ENCODE measurements around the gene EIF3I.

Gene EIF3I

DNA sequence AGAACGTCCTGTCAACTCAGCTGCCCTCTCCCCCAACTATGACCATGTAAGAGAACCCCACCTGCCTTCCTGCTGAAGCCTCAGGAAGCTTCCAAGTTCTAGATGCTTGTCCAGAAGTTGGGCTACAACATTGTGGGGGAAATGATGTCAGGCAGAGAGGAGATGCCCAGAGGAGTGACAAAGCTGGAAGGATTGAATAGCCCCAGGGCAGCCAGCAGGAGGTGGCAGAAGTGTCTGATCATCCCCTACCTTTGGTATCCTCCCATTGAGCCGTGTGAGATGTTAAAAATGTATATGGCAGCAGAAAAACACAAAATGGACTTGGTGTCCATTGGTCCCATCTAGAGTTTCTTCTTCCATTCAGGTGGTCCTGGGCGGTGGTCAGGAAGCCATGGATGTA is 6.6 kb downstream of the EIF3I start:
- DNase-seq (ENCODE audit: extremely low spot score, insufficient read length, low read depth) (no peak), FAIRE-seq (no peak)

DNA sequence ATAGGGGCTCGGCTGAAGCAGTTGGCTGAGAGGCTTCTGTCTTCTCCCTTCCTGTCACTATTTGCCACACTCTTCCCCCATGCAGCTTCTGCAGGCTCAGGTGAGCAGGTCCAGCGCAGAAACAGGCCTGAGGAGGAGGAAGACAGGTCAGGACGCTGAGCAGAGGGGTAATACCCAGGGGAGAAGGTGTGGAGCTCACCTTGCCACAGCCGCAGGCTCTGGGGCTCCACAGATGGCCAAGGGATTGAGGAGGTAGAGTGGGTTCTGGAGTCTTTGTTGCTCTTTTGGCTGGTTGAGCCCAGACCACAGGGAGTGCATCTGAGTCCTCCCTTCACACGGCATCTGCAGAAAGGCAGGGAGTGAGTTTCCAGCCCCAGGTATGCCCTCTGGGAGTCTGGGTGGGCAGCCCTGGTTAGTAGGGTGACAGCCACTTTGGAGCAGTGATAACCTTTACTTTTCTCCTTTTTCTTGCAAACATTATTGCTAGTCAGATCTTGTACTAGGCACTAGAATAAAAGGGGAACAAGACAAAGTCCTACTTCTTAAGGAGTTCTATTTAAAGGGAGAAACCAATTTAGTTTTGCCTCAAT is 9.7 kb downstream of the EIF3I start:
- FAIRE-seq, result no peak
- DNase-seq (ENCODE audit: extremely low spot score, insufficient read length, low read depth), result no peak

DNA sequence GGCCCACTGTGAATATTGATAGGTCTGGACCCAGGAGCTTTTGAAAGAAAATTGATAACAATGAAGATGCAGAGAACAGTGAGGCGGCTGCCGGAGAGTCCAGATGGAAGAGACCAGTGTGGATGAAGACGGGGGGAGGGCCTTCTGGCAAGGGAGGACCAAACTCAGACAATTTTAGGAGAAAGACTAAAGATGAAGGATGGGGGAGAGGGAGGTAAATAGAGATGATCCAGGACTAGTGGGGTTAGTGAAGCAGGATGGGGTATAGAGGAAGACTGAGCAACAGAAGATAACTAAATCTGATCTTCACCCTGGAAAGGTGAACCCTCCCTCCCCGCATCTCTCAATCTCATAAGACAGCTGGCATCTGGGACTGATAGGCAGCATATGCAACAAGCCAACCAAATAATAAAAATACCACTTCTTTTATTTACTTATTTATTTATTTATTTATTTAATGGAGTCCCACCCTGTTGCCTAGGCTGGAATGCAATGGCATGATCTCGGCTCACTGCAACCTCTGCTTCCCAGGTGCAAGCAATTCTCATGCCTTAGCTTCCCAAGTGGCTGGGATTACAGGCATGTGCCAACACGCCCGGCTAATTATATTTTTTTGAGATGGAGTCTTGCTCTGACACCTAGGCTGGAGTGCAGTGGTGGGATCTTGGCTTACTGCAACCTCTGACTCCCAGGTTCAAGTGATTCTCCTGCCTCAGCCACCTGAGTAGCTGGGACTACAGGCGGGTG is 10.5 kb downstream of the EIF3I start:
- FAIRE-seq (no peak), DNase-seq (ENCODE audit: extremely low spot score, insufficient read length, low read depth) (no peak)

DNA sequence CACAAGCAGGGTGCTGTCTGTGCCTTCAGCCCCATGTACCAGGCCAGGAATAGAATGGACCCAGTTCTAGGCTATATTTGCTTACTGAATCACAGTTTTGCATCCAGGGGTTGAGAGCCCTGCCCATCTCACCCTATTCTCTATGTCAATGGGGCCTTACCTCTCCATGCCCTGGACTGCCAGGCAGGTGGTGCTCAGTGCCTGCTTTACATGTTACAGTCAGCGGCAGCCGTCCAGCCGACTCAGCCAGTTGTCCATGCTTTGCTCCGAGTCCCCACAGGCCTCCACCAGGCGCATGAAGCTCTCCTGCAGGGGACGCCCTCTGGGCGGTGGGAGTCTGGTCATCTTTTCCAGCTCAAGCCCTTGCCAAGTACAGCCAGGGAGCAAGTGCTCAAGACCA is 12.6 kb downstream of the EIF3I start:
- DNase-seq (ENCODE audit: extremely low spot score, insufficient read length, low read depth) (no peak), FAIRE-seq (no peak)

DNA sequence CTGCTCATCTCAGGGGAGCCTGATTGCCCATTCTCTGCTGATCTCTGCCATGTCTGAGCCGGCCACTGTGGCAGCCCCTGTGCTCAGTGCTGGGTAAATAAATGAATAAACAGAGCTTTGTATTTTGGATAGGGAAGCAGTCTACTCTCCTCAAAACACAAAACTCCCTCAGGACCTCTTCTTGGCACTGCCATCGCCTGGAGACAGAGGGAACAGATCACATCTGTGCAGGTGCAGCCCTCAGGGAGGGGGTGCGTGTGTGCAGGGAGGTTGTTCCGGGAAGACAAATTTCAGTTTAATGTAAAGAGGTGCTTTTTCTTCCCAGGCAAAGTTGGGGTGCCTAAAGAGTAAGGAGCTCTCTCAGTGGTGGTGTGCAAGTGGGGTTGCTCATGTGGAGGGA is 17.1 kb downstream of the EIF3I start:
- FAIRE-seq, result no peak
- DNase-seq (ENCODE audit: extremely low spot score, insufficient read length, low read depth), result no peak

DNA sequence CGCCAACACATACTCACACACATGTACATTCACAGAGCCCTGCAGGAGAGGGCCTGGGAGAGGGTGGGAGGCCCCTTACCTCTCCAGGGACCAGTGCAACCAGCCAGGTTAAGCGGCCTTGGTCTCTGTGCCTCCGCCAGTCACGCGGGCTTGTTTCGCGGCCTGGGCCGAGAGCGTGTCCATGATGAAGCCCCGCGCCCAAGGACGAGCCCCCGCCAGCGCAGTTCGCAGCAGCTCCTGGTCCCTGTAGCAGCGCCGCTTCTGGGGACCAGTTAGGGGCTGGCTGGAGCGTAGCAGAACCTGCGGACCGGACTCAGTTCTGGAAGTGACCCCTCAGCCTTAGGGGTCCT is 17.6 kb downstream of the EIF3I start:
- DNase-seq (ENCODE audit: extremely low spot score, insufficient read length, low read depth) (no peak), FAIRE-seq (no peak)

DNA sequence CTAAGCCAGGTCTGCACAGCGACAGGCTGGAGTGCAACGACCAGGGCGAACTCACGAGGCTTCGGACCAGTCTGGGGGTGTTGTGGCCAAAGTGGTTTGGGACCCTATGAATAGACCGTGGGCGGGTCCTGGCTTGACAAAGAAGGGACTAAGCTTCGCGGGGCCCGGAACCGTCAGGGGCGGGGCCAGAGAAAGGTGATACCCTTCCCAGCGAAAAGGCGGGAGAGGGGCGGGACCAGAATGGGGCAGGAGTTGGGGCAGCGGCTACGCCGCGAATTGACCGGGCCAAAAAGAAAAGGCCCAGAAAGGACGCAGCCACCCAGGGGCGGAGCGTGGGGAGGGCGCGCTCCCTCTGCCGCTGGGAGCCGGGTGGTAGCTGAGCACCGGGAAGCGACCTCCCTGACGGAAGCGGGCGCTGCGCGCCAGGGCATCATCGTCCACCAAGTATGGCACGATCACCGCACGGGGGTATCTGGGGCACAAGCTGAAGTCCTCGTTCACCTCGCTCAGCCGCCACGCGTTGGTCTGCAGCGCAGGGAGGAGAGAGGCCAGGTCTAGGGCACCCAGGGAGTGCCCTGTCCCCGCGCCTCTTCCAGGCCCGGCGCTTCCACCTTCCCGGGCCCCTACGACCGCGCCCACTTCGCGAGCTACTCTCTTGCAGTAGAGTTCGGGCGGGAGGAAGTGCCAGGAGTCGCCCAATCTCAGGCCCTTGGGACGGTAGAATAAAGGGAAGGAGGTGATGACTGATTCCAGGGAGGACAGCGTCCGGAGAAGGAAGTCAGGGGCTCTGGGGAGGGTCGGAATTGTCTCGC is 18.1 kb downstream of the EIF3I start:
- FAIRE-seq (peak; percentile 88), DNase-seq (ENCODE audit: extremely low spot score, insufficient read length, low read depth) (no peak)

DNA sequence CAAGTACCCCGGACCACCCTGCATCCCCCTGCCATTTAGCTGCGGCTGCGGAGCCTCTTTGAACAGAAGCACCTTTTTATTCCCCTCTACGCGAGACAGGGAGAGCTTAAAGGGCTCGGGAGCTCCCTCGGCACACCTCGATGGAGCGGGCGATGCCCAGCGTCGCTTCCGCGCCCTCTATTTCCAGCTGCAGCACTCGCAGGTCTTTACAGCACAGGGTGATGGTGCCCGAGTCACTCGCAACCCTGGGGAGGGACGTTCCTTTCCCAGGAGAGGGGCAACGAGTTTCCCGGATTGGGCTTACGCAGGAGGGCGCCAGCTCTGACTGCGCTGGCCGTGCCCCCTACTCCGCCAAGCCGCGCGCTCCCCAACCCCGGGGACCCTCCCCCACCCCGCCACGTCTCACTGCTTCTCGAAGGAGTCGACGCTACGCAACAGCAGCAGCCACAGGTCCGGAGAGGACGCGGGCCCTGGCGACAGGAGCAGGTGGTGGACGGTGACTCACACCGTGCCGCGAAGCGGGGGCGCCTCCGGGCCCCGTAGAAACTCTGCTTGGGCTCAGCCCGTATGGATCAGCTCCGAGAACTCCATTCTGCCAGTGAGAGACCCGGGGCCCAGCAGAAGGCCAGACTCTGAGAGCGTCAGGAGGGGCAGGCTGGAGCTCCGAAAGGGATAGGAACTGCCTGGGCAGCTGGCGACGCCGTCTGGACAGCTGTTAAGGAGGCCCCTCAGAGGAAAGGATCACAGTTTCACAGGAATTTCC is 19.0 kb downstream of the EIF3I start:
- DNase-seq (ENCODE audit: extremely low spot score, insufficient read length, low read depth) (no peak), FAIRE-seq (peak; percentile 63)

DNA sequence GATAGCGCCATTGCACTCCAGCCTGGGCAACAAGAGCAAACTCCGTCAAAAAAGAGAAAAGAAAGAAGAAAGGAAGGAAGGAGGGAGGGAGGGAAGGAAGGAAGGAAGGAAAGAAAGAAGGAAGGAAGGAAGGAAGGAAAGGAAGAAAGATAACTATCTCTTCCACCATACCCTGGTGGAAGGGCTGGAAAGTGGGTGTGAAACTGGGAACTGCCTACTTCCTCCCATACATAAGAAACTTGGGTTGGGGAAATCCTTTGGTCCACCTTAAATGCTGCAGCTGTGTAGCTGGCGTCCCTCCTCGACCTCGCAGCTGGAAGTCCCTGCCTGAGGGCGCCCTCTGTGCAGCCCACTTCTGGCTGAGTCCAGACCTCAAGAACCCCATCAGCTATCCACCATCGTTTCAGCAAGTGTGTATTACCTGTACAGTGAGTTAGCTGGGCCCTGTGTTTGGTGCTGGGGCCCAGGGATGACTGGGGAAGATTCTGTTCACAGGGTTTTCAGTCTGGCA is 20.2 kb downstream of the EIF3I start:
- DNase-seq (ENCODE audit: extremely low spot score, insufficient read length, low read depth) (no peak), FAIRE-seq (peak; percentile 69)

DNA sequence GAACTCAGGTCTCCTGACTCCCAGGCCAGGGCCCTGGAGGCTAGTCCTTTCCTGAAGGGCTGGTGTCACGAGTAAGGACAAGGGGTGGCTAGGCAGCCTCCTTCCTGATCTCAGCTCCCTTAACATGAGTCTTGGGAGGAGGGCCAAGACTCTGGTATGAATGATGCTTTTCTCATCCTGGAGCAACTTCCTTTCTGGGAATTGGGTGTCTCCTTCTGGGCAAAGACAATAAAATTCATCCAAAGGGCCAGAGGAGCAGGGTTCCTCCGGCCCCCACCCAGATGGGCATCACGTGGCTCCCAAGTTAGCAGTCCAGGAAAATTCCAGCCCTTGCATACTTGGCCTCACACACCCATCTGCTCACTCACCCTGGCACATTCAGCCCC is 24.7 kb downstream of the EIF3I start, which contains the start of gene FAM167B:
Gene FAM167B, plus strand, starts transcription at position 335 of the 386 bp plus-strand sequence. CDS start 200 bp downstream, outside the sequence.
- DNase-seq (ENCODE audit: extremely low spot score, insufficient read length, low read depth) (no peak), FAIRE-seq (no peak)

DNA sequence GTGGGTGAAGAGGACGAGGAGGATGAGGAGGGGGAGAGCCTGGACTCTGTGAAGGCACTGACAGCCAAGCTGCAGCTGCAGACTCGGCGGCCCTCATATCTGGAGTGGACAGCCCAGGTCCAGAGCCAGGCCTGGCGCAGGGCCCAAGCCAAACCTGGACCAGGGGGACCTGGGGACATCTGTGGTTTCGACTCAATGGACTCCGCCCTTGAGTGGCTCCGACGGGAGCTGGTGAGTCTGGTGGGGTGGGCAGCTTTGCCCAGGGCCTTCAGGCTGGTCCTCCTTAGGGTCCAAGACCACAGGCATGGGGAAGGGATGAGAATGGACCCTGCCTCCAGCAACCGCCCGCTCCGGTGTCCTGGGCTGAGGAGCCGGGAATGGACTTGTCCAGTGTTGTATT is 25.2 kb downstream of the EIF3I start:
- FAIRE-seq, result no peak
- DNase-seq (ENCODE audit: extremely low spot score, insufficient read length, low read depth), result no peak

DNA sequence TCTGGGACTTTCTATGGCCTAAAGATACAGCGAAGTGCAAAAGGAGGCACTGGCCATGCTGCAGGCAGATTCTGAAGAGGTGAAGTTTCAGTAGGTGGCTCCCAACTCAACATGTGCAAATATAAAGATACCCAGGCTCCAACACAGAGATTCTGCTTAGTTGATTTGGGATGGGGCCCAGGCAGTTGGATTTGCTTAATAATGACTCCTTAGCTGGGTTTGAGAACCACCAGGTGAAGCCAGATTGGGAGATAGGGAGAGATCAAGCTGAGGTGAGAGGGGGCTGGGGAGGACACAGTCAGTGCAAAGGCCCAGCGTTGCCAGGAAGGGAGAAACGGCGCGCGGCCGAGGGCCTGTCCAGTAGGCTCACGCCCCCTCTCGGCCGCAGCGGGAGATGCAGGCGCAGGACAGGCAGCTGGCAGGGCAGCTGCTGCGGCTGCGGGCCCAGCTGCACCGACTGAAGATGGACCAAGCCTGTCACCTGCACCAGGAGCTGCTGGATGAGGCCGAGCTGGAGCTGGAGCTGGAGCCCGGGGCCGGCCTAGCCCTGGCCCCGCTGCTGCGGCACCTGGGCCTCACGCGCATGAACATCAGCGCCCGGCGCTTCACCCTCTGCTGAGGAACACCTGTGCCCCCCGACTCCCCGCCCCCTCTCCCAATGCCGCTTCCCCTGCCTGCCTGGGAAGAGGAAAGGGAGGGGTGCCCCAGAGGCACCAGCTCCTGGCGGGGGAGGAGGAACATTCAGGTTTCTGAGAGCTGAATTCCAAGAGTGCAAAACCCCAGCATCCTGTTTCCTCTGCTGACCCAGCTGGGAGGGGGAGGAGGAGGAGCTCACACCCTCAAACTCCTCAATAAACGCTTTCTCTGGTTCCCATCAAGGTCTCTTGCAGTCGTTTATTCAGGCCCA is 26.0 kb downstream of the EIF3I start:
- peak; percentile 74 for DNase-seq (ENCODE audit: extremely low spot score, insufficient read length, low read depth)
- FAIRE-seq, result peak; percentile 76

DNA sequence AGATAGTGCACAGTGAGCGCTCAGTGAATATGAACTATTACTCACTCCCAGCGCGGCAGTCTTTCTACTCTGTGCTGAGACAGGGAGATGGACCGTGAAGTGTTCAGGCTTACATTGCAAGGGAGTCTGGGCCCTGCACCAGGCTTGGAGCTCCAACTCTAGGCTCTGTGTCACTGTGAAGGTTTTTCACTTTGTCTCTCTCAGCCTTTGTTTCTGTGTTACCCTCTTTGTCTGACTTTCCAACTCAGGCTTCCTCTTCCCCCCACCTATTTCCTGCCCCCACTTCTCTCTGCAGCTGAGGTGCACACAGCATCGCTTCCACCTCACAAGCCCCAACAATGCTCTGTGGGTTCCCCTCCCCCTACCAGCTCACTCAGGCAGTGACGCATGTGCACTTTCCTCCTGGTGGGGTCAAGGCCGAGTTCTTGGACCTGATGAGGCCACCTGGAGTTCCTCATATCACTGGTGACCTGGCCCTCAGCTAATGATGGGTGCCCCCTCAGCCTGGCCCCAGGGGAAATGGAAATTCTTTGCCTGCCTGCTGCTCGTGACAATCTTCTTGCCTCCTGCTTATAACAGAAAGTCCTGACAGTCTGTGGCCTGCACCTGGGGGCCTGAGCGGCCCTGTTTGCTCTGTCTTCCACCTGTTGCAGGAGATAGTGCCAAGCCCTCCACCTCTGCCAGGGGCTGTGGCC is 27.8 kb downstream of the EIF3I start:
- DNase-seq (ENCODE audit: extremely low spot score, insufficient read length, low read depth) (peak; percentile 80), FAIRE-seq (peak; percentile 97)

DNA sequence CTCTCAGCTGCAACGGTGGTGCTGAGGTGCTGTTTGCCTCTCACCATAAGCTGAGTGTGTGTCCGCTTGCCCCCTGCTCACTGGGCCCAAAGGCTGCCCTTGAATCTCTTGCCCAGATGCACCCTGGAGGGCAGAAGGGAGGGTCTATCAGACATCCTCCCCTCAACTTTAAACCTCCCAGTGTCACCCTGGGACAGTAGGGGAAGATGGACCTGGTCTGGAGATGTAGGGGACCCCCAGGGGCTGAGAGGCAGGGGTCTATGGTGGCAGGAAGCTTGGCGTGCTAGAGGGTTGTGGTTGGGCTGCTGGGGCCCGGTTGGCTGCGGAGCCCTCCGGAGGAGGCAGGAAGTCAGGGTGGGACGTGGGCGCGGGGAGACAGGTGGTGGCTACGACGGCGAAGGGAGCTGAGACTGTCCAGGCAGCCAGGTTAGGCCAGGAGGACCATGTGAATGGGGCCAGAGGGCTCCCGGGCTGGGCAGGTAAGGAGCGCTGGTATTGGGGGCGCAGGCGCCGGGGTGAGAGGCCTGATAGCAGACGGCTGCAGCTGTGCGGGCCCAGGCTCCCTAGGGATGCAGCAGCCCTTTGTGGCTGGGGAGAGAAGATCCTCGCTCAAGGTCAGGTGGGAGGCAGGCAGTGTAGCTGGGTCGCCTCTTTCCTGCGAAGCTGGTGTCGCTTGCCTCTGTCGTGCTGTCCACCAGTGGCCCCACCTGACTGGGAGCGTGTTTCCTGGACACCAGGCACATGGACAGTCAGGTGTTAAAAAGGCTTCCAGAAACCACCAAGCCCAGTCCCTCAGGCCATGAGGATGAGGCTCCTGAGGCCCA is 28.9 kb downstream of the EIF3I start, which contains the start of gene LCK:
Gene LCK, plus strand, starts transcription at position 373 of the 824 bp plus-strand sequence. CDS start 23,065 bp downstream, outside the sequence.
- DNase-seq (ENCODE audit: extremely low spot score, insufficient read length, low read depth), result peak; percentile 39
- peak; percentile 77 for FAIRE-seq

DNA sequence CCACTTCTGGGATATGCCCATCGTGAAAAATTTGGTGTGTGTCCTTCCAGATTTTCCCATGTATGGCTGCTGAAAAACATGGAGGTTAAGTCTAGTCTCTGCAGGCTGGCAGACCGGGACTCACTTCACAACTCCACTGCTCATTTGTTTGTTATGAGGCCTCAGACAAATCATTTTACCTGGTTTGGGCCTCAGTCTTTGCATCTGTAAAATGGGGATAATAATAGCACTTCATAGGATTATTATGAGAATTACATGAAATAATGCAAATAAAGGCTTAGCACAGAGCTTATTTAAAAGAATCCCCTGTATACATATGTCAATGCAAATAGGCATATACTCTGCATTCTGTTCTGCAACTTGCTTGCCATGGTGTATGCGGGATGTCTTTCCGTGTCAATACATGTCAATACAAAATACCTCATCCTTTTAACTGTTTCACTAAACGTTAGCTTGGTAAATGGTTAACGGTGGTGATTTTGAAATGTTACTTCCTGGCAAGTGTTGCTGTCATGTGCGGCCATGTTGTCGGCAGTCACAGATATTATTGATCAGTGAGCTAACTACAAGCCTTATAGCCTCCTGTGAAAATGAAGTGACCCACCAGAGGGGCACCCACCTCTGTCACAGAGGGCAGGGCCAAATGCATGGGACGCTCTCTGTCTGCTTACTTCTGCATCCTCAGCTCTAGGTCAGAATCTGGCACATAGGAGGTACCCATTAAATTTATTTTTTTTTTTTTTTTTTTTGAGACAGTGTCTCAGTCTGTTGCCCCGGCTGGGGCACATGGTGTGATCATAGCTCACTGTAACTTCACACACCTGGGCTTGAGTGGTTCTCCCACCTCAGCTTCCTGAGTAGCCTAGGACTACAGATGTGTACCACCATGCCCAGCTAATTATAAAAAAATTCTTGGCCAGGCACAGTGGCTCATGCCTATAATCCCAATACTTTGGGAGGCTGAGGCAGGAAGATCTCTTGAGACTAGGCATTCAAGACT is 33.2 kb downstream of the EIF3I start:
- DNase-seq (ENCODE audit: extremely low spot score, insufficient read length, low read depth) (no peak), FAIRE-seq (peak; percentile 79)

DNA sequence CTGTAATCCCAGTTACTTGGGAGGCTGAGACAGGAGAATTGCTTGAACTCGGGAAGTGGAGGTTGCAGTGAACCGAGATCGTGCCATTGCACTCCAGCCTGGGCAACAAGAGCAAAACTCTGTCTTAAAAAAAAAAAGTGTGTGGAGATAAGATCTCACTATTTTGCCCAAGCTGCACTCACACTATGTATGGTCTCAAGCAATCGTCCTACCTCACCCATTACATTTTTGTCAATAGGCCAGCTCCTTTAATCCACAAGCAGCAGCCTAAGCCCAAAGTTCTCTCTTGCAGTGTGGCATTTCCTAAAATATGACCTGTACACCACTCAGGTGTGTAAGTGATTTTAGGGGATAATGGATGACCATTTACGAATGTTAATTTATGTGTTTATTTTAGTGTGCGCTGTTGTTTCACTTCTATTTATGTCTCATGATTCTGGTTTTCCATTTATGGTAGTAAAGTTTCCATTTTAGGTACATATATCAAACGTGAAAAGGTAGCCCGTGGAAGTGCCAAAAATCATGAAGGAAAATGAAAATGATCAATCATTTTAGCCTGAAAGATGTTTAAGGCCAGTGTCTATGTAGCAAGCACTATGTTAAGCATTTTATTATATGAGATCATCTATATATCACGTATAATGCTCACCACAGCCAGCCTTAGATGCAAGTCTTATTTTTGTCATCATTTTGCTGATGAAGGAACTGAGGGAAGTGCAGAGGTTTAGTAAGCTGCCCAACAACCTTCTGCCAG is 34.4 kb downstream of the EIF3I start:
- DNase-seq (ENCODE audit: extremely low spot score, insufficient read length, low read depth) (no peak), FAIRE-seq (peak; percentile 68)
